SK-N-SH (cell line): ENCODE results near the gene PHKA2. TPM values are rescaled to one million over a fixed set of nuclear protein-coding genes. Genes with fewer than 3 reads are reported as not detected.

Source experiments
- CTCF ChIA-PET: fragments of 300-600, 350-600 bp; formaldehyde crosslinking; extraction: SDS; loops from one replicate; lab custom pipeline; 2021; lab: Yijun Ruan, JAX
- POLR2A ChIA-PET: fragments of 350-600 bp; sonication (Branson Sonifier 250); formaldehyde crosslinking; extraction: SDS; loops from one replicate; lab custom pipeline; 2020; ENCODE audit warnings: antibody characterized with exemption, inconsistent platforms; lab: Yijun Ruan, JAX
- DNase-seq: peaks from one replicate; pipeline ENCODE4 v3.0.0; 2012
- H2AFZ ChIP-seq: fragments of 200-600 bp; sonication (generic); 2 replicates; pipeline ENCODE4 v1.8.1; 2016; ENCODE audit warnings: antibody characterized with exemption, mild to moderate bottlenecking, low read depth
- H3F3A ChIP-seq: fragments of 200-600 bp; sonication (generic); replicated peaks from 2 replicates; pipeline ENCODE3; 2016; ENCODE audit warnings: antibody characterized with exemption, mild to moderate bottlenecking; ENCODE audit not compliant: insufficient read depth
- H3K27ac ChIP-seq, 2 experiments: fragments of 200-500 bp in 1 of 2; fragments of 200-600 bp in 1 of 2; sonication (Bioruptor generic) in 1 of 2; sonication (generic), shearing (Covaris generic) in 1 of 2; 2 replicates each; pipeline versions ENCODE4 v1.5.1 to v1.6.1; 2014 to 2016; ENCODE audit warnings: low read depth in 2 of 2, inconsistent platforms in 1 of 2, low read length in 1 of 2, mild to moderate bottlenecking in 1 of 2, mixed read lengths in 1 of 2
- H3K27me3 ChIP-seq: fragments of 200-600 bp; sonication (generic), shearing (Covaris generic); 2 replicates; pipeline ENCODE4 v1.6.1; 2016; ENCODE audit warnings: mixed run types; ENCODE audit not compliant: insufficient read depth
- H3K36me3 ChIP-seq, 2 experiments: fragments of 200-500 bp in 1 of 2; fragments of 200-600 bp in 1 of 2; sonication (Bioruptor generic) in 1 of 2; sonication (generic) in 1 of 2; replicated peaks in 1 of 2; 2 replicates each; pipeline versions ENCODE3 to v1.5.1; 2014 to 2016; ENCODE audit warnings: low read length in 1 of 2, mild to moderate bottlenecking in 1 of 2; ENCODE audit not compliant: insufficient read depth in 2 of 2, control insufficient read depth in 1 of 2
- H3K4me1 ChIP-seq, 2 experiments: fragments of 200-500 bp in 1 of 2; fragments of 200-600 bp in 1 of 2; sonication (Bioruptor generic) in 1 of 2; sonication (generic), shearing (Covaris generic) in 1 of 2; 2 replicates each; pipeline versions ENCODE4 v1.5.1 to v1.6.1; 2014 to 2016; ENCODE audit warnings: low read depth in 1 of 2, low read length in 1 of 2, mixed run types in 1 of 2; ENCODE audit not compliant: insufficient read depth in 2 of 2, control insufficient read depth in 1 of 2
- H3K4me2 ChIP-seq: fragments of 200-600 bp; sonication (generic), shearing (Covaris generic); 2 replicates; pipeline ENCODE4 v1.6.1; 2017; ENCODE audit warnings: mixed run types
- H3K4me3 ChIP-seq, 2 experiments: fragments of 200-500 bp in 1 of 2; fragments of 200-600 bp in 1 of 2; sonication (Bioruptor generic) in 1 of 2; sonication (generic), shearing (Covaris generic) in 1 of 2; 2 replicates each; pipeline versions ENCODE4 v1.5.1 to v1.8.1; 2014 to 2016; ENCODE audit warnings: low read depth in 2 of 2, inconsistent platforms in 1 of 2, low read length in 1 of 2, mild to moderate bottlenecking in 1 of 2, mixed read lengths in 1 of 2, moderate library complexity in 1 of 2
- H3K79me2 ChIP-seq: fragments of 200-600 bp; sonication (generic); 2 replicates; pipeline ENCODE4 v1.8.1; 2017; ENCODE audit warnings: mild to moderate bottlenecking; ENCODE audit not compliant: insufficient read depth
- H3K9ac ChIP-seq: fragments of 200-600 bp; sonication (generic); 2 replicates; pipeline ENCODE4 v1.6.1; 2017; ENCODE audit warnings: mixed run types
- H3K9me2 ChIP-seq: fragments of 200-600 bp; sonication (generic); 2 replicates; pipeline ENCODE4 v1.6.1; 2017; ENCODE audit warnings: mixed run types
- H3K9me3 ChIP-seq: fragments of 200-600 bp; sonication (generic); 2 replicates; pipeline ENCODE4 v1.6.1; 2017; ENCODE audit warnings: mixed run types, mild to moderate bottlenecking, moderate library complexity
- H4K20me1 ChIP-seq: fragments of 200-600 bp; sonication (generic); 2 replicates; pipeline ENCODE4 v1.6.1; 2017; ENCODE audit warnings: mild to moderate bottlenecking, mixed run types; ENCODE audit not compliant: insufficient read depth
- CHD2 ChIP-seq: fragments of 150-350 bp; IDR thresholded peaks from 2 replicates; pipeline ENCODE4 v1.6.1; 2018; ENCODE audit warnings: low read length; ENCODE audit not compliant: partially characterized antibody
- CTCF ChIP-seq: fragments of 200-600 bp; sonication (generic); IDR thresholded peaks from 2 replicates; pipeline ENCODE4 v1.6.1; 2017; ENCODE audit warnings: antibody characterized with exemption, mild to moderate bottlenecking, moderate library complexity
- EP300 ChIP-seq, 2 experiments: IDR thresholded peaks; 2 replicates each; pipeline versions ENCODE4 v1.4.0 to v1.6.1; 2012; ENCODE audit warnings: borderline replicate concordance in 1 of 2, low read depth in 1 of 2, low read length in 1 of 2
- EZH2phosphoT487 ChIP-seq: fragments of 200-600 bp; sonication (generic); IDR thresholded peaks from 2 replicates; pipeline ENCODE4 v1.6.1; 2017; ENCODE audit warnings: low read depth, mixed run types, mild to moderate bottlenecking, antibody characterized with exemption, moderate library complexity, borderline replicate concordance
- FOSL2 ChIP-seq: IDR thresholded peaks from 2 replicates; pipeline ENCODE4 v1.4.0; 2012; ENCODE audit warnings: low read depth, mild to moderate bottlenecking, moderate library complexity, borderline replicate concordance
- FOXJ3 ChIP-seq: sonication (generic); formaldehyde crosslinking; IDR thresholded peaks from 2 replicates; pipeline ENCODE4 v1.5.1; 2020; ENCODE audit warnings: mild to moderate bottlenecking, missing genetic modification reagents
- FOXM1 ChIP-seq: IDR thresholded peaks from 2 replicates; pipeline ENCODE4 v1.4.0; 2012; ENCODE audit warnings: low read depth, mild to moderate bottlenecking
- MAX ChIP-seq: IDR thresholded peaks from 2 replicates; pipeline ENCODE4 v1.4.0; 2012; ENCODE audit warnings: low read depth
- POLR2AphosphoS5 ChIP-seq: IDR thresholded peaks from 2 replicates; pipeline ENCODE4 v1.6.1; 2012; ENCODE audit warnings: low read depth, low read length
- RCOR1 ChIP-seq: fragments of 150-350 bp; IDR thresholded peaks from 2 replicates; pipeline ENCODE4 v1.6.1; 2017; ENCODE audit warnings: antibody characterized with exemption, low read length
- REST ChIP-seq: IDR thresholded peaks from 2 replicates; pipeline ENCODE4 v1.6.1; 2012; ENCODE audit warnings: mild to moderate bottlenecking, low read depth, low read length, moderate library complexity
- RXRA ChIP-seq: IDR thresholded peaks from 2 replicates; pipeline ENCODE4 v1.4.0; 2012; ENCODE audit warnings: low read depth, mild to moderate bottlenecking, borderline replicate concordance
- SIN3A ChIP-seq: IDR thresholded peaks from 2 replicates; pipeline ENCODE4 v1.6.1; 2012; ENCODE audit warnings: low read depth, mild to moderate bottlenecking, low read length, moderate library complexity, borderline replicate concordance
- SMC3 ChIP-seq: IDR thresholded peaks from 2 replicates; pipeline ENCODE4 v1.6.1; 2012; ENCODE audit warnings: low read depth, low read length, improper control_type of control experiment
- TAF1 ChIP-seq: IDR thresholded peaks from 2 replicates; pipeline ENCODE4 v1.6.1; 2012; ENCODE audit warnings: low read depth, mild to moderate bottlenecking, low read length, moderate library complexity, borderline replicate concordance
- TCF12 ChIP-seq: IDR thresholded peaks from 2 replicates; pipeline ENCODE4 v1.4.0; 2012
- WGBS: methylation state at CpG from one replicate; pipeline ENCODE4 v1.1.6; 2017; ENCODE audit warnings: low lambda C conversion rate; 5-methylcytosine and 5-hydroxymethylcytosine counted together
- polyA plus RNA-seq, 3 experiments: library from polyadenylated mRNA; depleted of rRNA; stranded (reverse); fragments of >200 nt; gene quantifications; 2 replicates each; pipeline ENCODE4 v1.2.3, GENCODE V29; 2012
- TF ChIP-seq, protein P1 (sequence below): fragments of 150-350 bp; IDR thresholded peaks from 2 replicates; pipeline ENCODE4 v1.6.1; 2017; ENCODE audit warnings: antibody characterized with exemption, low read length, low read depth, borderline replicate concordance
- TF ChIP-seq, protein P2 (sequence below): fragments of 150-350 bp; IDR thresholded peaks from 2 replicates; pipeline ENCODE4 v1.6.1; 2016; ENCODE audit warnings: mild to moderate bottlenecking, low read depth, low read length
- TF ChIP-seq, protein P3 (sequence below): IDR thresholded peaks from 2 replicates; pipeline ENCODE4 v1.4.0; 2012; ENCODE audit warnings: low read depth, borderline replicate concordance

PHKA2 gene
- polyA plus RNA-seq, 1 of the 3 experiments (the other 2 are of a cell fraction) = 20.5 TPM

DNA sequence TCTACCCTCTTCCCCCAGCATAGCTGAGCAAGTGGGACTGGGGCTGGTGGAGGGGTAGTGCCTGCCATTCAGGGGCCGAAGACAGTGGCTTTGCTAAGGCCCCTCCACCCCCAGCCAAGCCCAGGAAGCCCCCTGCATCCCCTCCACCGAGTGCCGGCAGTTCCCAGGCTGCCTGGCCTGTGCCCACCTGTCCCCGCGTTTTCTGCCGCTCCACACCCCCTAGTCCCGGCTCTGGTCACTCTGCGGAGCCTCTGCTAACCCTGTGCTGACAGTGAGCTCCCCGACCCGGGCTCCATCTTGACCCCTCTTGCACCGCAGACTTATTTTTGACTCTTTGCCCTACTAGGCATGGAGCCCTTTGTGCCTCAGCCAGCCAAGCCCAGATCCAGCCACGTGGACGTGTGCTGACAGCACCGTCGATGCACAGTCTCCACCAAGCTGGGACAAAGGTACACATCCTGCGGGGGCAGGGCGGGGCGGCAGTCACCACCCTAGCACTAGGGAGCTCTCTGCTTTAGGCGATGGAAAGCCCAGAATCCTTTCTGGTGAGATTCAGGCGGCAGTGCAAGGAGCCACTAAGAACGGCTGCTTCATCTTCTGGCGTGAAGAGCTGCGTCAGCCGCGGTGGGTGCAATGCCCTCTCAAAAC, 96.6 kb downstream of the PHKA2 start:
- Histone ChIP-seq H3F3A (no peaks in the 10 kb centered on the region), H3K4me1 (peaks cover 9 to 19% of the 10 kb centered on the region in 2 experiments; a peak in 2 of 4 replicates), H3K9me2 (no peaks in the 10 kb centered on the region), H2AFZ (no peak overlapping the region), H3K79me2 (no peaks in the 10 kb centered on the region), H4K20me1 (no peaks in the 10 kb centered on the region), H3K9me3 (no peaks in the 10 kb centered on the region), H3K36me3 (no peaks in the 10 kb centered on the region), H3K27ac (no peak overlapping the region; a peak in 1 of 4 replicates), H3K9ac (no peak overlapping the region), H3K4me3 (no peak overlapping the region), H3K27me3 (no peaks in the 10 kb centered on the region; the same call in 1 of the 2 replicates), H3K4me2 (no peak overlapping the region)
- DNase-seq = no peak
- ChIA-PET POLR2A (no interaction called here), CTCF (interaction anchor here (0.7 to 1.8 kb wide), 4 partner anchors 12 to 479 kb away, joined by 3 to 9 read pairs (median 3); no protein-coding TSS in a partner anchor)
- TF ChIP-seq, protein P1, sequence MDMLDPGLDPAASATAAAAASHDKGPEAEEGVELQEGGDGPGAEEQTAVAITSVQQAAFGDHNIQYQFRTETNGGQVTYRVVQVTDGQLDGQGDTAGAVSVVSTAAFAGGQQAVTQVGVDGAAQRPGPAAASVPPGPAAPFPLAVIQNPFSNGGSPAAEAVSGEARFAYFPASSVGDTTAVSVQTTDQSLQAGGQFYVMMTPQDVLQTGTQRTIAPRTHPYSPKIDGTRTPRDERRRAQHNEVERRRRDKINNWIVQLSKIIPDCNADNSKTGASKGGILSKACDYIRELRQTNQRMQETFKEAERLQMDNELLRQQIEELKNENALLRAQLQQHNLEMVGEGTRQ = no peak
- TF ChIP-seq FOXJ3 = no peak
- TF ChIP-seq, protein P2, sequence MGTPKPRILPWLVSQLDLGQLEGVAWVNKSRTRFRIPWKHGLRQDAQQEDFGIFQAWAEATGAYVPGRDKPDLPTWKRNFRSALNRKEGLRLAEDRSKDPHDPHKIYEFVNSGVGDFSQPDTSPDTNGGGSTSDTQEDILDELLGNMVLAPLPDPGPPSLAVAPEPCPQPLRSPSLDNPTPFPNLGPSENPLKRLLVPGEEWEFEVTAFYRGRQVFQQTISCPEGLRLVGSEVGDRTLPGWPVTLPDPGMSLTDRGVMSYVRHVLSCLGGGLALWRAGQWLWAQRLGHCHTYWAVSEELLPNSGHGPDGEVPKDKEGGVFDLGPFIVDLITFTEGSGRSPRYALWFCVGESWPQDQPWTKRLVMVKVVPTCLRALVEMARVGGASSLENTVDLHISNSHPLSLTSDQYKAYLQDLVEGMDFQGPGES = no peak
- TF ChIP-seq POLR2AphosphoS5 = no peak
- no peak for TF ChIP-seq TCF12
- no peak for TF ChIP-seq SMC3
- no peak for TF ChIP-seq EZH2phosphoT487
- no peak for TF ChIP-seq MAX
- no peak for TF ChIP-seq RCOR1
- TF ChIP-seq TAF1 = no peak
- no peak for TF ChIP-seq RXRA
- no peak for TF ChIP-seq FOSL2
- TF ChIP-seq EP300 (IDR thresholded peaks at IDR 0.05; ENCODE audit: borderline replicate concordance in 1 of 2, low read depth in 1 of 2, low read length in 1 of 2) = no peak
- TF ChIP-seq CHD2 = no peak
- TF ChIP-seq FOXM1 = no peak
- no peak for TF ChIP-seq CTCF
- TF ChIP-seq SIN3A = no peak
- TF ChIP-seq, protein P3, sequence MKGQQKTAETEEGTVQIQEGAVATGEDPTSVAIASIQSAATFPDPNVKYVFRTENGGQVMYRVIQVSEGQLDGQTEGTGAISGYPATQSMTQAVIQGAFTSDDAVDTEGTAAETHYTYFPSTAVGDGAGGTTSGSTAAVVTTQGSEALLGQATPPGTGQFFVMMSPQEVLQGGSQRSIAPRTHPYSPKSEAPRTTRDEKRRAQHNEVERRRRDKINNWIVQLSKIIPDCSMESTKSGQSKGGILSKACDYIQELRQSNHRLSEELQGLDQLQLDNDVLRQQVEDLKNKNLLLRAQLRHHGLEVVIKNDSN = no peak
- TF ChIP-seq REST = no peak
- 52% methylated on average over 14 of the region's 25 CpGs for WGBS
